Fibroblast of skin of right quadriceps (primary cell): ENCODE data around the gene FN3K.
"Not testable (repeated sequence)": the region's sequence is repeated elsewhere in the genome, so short reads cannot be mapped to it uniquely, and the experiment has no call there.

Experiments
- DNase-seq: peaks from one replicate; pipeline ENCODE4 v3.0.0-alpha.2; 2013

FN3K gene

GRCh38 chr17:82775001-82775823, 39.8 kb downstream of the FN3K start:
- peak; percentile 28 for DNase-seq

- DNase-seq = no peak
Measured at GRCh38 chr17:82776454-82776853, 41.0 kb downstream of the FN3K start.

DNA sequence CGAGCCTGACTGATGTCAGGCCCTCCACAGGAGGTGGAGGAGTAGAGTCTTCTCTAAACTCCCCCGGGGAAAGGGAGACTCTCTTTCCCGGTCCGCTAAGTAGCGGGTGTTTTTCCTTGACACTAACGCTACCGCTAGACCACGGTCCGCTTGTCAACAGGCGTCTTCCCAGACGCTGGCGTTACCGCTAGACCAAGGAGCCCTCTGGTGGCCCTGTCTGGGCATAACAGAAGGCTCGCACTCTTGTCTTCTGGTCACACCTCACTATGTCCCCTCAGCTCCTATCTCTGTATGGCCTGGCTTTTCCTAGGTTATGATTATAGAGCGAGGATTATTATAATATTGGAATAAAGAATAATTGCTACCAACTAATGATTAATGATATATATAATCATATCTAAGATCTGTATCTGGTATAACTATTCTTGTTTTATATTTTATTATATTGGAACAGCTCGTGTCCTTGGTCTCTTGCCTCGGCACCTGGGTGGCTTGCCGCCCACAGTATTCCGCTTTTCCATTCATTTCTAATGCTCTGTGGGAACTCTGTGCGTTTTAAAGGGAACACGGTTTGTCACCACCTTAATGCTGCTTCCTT, 42.5 kb downstream of the FN3K start:
- DNase-seq = not testable (repeated sequence)

DNA sequence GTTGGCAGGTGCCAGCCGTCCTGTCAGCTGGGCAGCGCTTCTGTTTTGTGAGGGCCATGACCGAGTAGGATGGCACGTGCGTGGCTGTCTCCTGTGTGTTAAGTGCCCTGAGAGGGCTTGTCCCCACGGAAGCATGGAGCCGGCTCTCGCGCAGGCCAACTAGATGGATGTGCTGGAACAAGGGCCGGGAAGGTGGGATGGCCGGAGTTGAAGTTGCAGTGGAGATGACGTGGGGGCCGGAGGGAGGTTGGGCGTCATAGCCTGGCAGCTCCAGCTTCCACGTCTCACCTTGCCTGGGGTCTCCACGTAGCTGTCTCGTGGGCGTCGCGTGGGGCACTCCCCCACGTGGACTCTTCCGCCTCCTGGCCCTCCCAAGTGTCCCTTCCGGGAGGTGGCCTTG, 44.1 kb downstream of the FN3K start:
- no peak for DNase-seq

DNA sequence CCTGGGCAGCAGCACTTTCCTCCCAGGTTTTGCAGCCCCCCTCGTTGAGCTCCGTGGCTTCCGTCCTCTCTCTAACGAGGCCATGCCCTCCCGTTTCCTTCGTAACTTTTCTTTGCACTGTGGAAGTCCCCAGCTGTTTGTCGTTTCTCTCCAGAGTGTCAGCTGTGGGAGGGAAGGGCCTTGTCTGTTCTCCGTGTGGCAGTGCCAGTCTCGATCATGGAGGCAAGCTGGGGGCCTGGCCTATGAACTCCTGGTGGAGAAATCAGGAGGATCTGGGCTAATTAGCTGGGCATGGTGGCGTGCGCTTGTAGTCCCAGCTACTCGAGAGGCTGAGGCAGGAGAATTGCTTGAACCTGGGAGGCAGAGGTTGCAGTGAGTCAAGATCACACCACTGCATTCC, 44.8 kb downstream of the FN3K start:
- no peak for DNase-seq

- DNase-seq = no peak
Measured at GRCh38 chr17:82780971-82781893, 45.8 kb downstream of the FN3K start.

- peak; percentile 63 for DNase-seq
Measured at GRCh38 chr17:82781894-82782274, 46.5 kb downstream of the FN3K start.

DNA sequence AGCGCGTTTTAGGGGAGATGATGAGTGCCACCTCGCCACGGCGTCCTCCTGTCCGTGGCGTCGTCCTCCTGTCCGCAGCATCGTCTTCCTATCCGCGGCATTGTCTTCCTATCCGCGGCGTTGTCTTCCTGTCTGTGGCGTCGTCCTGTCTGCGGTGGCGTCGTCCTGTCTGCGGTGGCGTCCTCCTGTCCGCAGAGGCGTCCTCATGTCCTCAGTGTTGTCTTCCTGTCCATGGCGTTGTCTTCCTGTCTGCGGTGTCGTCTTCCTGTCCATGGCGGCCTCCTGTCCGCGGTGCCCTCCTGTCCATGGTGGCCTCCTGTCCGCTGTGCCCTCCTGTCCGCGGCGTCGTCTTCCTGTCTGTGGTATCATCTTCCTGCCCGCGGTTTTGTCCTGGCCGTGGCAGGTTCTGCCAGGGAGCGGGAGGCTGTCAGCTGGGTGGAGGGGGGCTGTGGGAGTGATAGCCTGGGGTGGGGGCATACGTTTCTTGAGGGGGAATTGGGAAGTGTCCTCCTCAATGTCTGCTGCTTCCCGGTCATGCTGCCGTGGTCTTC, 47.3 kb downstream of the FN3K start:
- DNase-seq = no peak

DNA sequence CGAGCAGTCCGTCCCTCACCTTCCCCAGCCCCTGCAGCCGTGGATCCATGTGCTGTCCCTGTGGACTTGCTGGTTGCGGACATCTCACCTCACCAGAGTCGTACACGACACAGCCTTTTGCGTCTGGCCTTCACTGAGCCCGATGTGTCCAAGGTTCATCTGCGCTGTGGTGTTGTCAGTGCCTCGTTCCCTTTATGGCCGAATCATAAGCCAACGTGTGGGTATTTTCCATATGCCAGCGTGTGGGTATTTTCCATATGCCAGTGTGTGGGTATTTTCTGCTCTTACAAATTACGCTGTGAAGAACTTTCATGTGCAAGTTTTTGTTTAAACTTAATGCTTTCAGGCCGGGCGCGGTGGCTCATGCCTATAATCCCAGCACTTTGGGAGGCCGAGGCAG, 48.1 kb downstream of the FN3K start:
- no peak for DNase-seq

DNA sequence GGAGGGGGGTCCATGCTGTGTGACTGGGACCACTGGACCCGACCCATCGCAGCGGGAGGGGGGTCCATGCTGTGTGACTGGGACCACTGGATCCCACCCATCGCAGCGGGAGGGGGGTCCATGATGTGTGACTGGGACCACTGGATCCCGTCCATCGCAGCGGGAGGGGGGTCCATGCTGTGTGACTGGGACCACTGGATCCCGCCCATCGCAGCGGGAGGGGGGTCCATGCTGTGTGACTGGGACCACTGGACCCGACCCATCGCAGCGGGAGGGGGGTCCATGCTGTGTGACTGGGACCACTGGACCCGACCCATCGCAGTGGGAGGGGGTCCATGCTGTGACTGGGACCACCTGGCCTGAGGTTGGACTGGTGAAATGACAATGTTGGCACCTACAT, 50.2 kb downstream of the FN3K start:
- DNase-seq = not testable (repeated sequence)

DNA sequence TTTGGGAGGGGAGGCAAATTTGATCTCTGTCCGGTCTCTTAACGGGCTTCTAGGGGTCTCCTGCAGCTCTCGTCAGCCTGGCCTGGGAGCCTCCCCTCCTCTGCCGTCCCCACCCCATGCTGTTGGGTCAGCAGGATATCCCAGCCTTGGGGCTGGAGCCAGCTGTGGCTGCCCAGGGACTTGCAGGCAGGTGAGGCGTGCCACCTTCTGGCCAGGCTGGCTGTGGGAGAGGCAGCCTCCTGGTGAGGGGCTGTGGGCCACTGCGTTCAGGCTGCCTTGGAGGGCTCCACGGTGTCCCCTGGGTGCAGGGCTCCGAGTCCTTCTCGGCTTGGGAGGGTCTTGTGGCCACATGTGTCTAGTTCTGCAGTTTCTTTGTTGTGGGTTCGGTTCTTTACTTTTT, 51.0 kb downstream of the FN3K start:
- no peak for DNase-seq

GRCh38 chr17:82787081-82787848, 51.9 kb downstream of the FN3K start:
- peak; percentile 41 for DNase-seq

GRCh38 chr17:82788206-82789001, 53.0 kb downstream of the FN3K start:
- no peak for DNase-seq

GRCh38 chr17:82789051-82789592, 53.7 kb downstream of the FN3K start:
- no peak for DNase-seq

DNA sequence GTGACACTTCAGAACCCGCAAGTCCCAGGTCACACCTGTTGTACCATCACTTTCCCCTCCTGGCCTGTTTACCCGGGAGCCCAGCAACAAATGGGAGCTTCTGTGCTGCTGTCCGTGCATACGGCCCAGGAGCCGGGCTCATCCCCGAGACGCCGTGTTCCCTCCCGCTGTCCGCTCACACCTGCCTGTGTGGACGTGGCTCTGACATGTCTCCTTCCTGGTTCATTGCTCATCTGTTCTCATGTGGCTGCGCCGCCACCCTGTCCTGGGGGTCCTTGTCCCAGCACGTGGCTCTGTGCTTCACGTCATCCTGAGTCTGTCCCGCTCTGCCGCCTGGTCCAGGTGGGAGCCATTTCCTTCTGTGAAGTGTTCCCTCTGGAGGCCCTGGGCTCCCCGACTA, 54.4 kb downstream of the FN3K start:
- no peak for DNase-seq

GRCh38 chr17:82790391-82790790, 55.0 kb downstream of the FN3K start:
- no peak for DNase-seq

GRCh38 chr17:82791532-82791931, 56.1 kb downstream of the FN3K start:
- DNase-seq = peak; percentile 82

DNA sequence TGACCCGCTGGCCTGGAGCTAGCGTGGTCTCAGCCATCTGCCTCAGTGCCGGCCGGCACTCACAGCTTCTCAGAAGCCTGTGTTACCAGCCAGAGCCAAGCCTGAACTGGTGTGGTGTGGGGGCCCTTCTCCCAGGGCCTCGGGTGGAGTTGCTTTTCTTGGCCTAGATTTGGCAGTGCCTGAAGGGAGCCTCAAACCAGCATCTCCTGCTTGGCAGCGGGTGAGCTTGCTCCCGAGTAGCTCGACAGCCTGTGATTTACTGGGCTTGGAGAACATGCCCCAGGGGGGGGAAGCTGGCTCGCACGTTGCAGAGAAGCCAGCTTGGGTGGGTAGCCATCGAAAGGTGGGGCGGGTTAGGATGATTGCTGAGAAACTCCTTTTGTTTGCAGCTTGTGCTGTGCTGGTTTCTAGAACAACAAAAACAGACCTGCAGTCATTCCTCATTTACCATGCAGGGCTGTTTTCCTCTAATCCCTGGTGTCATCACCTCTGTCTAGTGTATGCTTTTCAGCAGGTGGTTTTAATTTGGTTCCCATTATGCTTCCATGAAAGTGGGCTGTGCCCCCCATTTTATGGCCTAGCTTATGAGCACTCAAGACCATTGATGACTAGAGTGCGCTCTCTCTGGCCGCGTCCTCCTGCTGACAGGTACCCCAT, 58.7 kb downstream of the FN3K start:
- peak; percentile 50 for DNase-seq

GRCh38 chr17:82794781-82795482, 59.5 kb downstream of the FN3K start:
- DNase-seq = peak; percentile 22

DNA sequence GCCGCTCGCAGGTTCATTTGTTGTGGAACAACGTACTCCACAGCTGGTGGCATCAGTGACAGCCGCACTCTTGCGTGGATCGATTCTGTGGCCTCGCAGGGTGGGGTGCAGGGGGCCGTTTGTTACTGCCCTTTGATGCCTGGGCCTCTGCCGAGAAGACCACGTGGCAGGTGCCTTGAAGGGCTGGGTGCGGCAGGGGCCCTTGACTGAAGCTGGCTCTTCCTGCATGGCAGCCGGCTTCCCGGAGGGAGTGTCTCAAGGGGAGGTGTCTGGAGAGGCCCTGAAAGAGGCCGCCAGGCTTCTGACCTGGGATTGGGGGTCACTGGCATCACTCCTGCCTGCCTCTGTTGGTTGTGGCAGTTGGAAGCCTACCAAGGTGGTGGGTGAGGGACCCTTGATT, 60.2 kb downstream of the FN3K start:
- DNase-seq = no peak
